Adrenal gland (tissue), 12 donors: ENCODE results near the gene MAPK13. TPM values are rescaled to one million over a fixed set of nuclear protein-coding genes. Genes with fewer than 3 reads are reported as not detected.

Experiments
- DNase-seq, 7 donors: peaks; one replicate each; pipeline ENCODE4 v3.0.0-alpha.2; 2019 to 2020
- H3K27ac ChIP-seq, 5 donors: fragments of 200-600 bp; sonication (generic) in 4 of 5; 1 replicate in 3 of 5; 2 replicates in 2 of 5; pipeline versions ENCODE4 v1.5.1 to v1.8.0; 2016 to 2020; ENCODE audit warnings: mild to moderate bottlenecking in 1 of 5
- H3K27me3 ChIP-seq: fragments of 200-600 bp; 2 replicates; pipeline ENCODE4 v1.8.0; 2021
- H3K36me3 ChIP-seq, 2 donors: fragments of 200-600 bp; replicated peaks in 1 of 2; 1 replicate in 1 of 2; 2 replicates in 1 of 2; pipeline versions ENCODE4 v1.5.1 to v1.8.0; 2018 to 2022
- H3K4me1 ChIP-seq, 2 donors: fragments of 200-600 bp; replicated peaks in 1 of 2; 1 replicate in 1 of 2; 2 replicates in 1 of 2; pipeline versions ENCODE4 v1.5.1 to v1.8.0; 2018 to 2021
- H3K4me3 ChIP-seq, 4 donors: fragments of 200-600 bp; sonication (generic) in 3 of 4; one replicate each; pipeline ENCODE4 v1.5.1; 2016 to 2018
- H3K9me3 ChIP-seq, 3 donors: fragments of 200-600 bp; sonication (generic) in 1 of 3; replicated peaks in 1 of 3; 1 replicate in 2 of 3; 2 replicates in 1 of 3; pipeline versions ENCODE4 v1.5.1 to v1.8.0; 2016 to 2021
- CTCF ChIP-seq, 6 experiments: fragments of 450-650 bp in 4 of 6; fragments of 200-600 bp in 2 of 6; sonication (generic) in 1 of 6; IDR thresholded peaks; 1 replicate in 5 of 6; 2 replicates in 1 of 6; pipeline versions ENCODE4 v1.5.1 to v1.8.0; 2016 to 2021; ENCODE audit warnings: antibody characterized with exemption in 6 of 6, mild to moderate bottlenecking in 2 of 6, moderate library complexity in 1 of 6
- POLR2A ChIP-seq, 2 donors: fragments of 450-650 bp; IDR thresholded peaks; one replicate each; pipeline ENCODE4 v1.6.1; 2017; ENCODE audit warnings: antibody characterized with exemption in 2 of 2, mild to moderate bottlenecking in 2 of 2, moderate library complexity in 1 of 2
- WGBS, 4 donors: extraction: QIAGEN DNeasy Blood & Tissue Kit in 2 of 4; methylation state at CpG; one replicate each; pipeline versions ENCODE4 v1.1.5 to v1.1.7; 2013 to 2017; 5-methylcytosine and 5-hydroxymethylcytosine counted together
- intact Hi-C, 2 donors: fragments of 100-400 bp; cut with DNase I; formaldehyde crosslinking; loops; one replicate each; pipeline versions ENCODE4 v1.14.1 to v1.15.0; 2022 to 2023
- polyA plus RNA-seq, 3 donors: library from polyadenylated mRNA; stranded (reverse); fragments of 200-250 nt in 2 of 3; fragments of 350-450 nt in 1 of 3; fragmentation: Illumina TruSeq in 1 of 3; extraction: RNeasy Lipid Tissue Mini Kit (QIAGEN cat#74804) in 1 of 3; gene quantifications; one replicate each; pipeline ENCODE4 v1.2.3, GENCODE V29; 2013 to 2014
- total RNA-seq, 9 donors: library from RNA; depleted of rRNA in 4 of 9; stranded (reverse); fragments of >200 nt in 4 of 9; fragments of 120-200 nt in 1 of 9; fragmentation: NEBNext Ultra II Directional in 1 of 9; extraction: Animal tissue kit (Norgen Biotek cat#: 25700) in 1 of 9; gene quantifications; one replicate each; pipeline versions ENCODE4 v1.1.0 to v1.2.4, GENCODE V29; 2013 to 2023
- donor health status: healthy with polysubstance abuse.
- donor health status: Bipolar disorder and iron deficiency.
- donor health status: DM: yes; HTN: yes; CAD: no.
- donor health status: DM: no; HTN: no; CAD: no.
- donor health status: DM: no; HTN: no; CAD: no.
- donor health status: DM: yes; HTN: yes; CAD: no.

Gene MAPK13
- total and polyA plus RNA-seq, 12 donors, result 30.0 to 148 (median 83.4) TPM

- H3K27ac ChIP-seq, result no peak overlapping the region
- H3K9me3 ChIP-seq, result no peaks in the 10 kb centered on the region
- H3K27me3 ChIP-seq, result no peaks in the 10 kb centered on the region
- 85 to 96% (median 92%) methylated on average over 4 of the region's 4 CpGs for WGBS, 4 donors
- TF ChIP-seq POLR2A (IDR thresholded peaks at IDR 0.05), result no peak
- no peak for TF ChIP-seq CTCF (IDR thresholded peaks at IDR 0.05)
- peaks cover 0 to 41% of the 10 kb centered on the region in 2 donors for H3K36me3 ChIP-seq
- H3K4me3 ChIP-seq, result no peak overlapping the region
- intact Hi-C loops, result no loop called here
- no peak for DNase-seq
- no peaks in the 10 kb centered on the region for H3K4me1 ChIP-seq
Measured at GRCh38 chr6:36110863-36111262, 19.4 kb upstream of the MAPK13 start.

DNA sequence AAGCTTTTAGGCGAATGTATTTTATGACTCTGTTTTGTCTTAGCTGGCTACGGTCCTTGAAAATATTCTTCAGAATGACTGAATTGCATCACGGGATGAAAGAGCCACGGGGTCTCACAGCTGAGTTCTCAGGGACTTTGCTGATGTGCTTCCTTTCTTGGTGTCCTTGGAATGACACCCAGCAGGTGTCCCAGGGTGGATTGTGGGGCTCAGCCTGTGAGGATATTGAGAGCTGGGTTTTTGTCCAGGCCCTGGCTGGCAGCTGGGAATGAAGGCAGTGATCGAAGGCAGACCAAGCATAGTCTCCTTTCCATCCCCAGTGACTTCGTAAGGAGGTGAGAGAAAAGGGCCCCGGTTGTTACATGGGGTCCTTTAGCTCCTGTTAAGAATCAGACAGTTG lies 18.8 kb upstream of the MAPK13 start:
- Histone ChIP-seq H3K4me3 (no peak overlapping the region), H3K4me1 (no peaks in the 10 kb centered on the region), H3K27me3 (no peaks in the 10 kb centered on the region), H3K27ac (no peak overlapping the region), H3K9me3 (no peaks in the 10 kb centered on the region), H3K36me3 (peaks cover 0 to 41% of the 10 kb centered on the region in 2 donors)
- intact Hi-C loops, result no loop called here
- no peak for DNase-seq
- no peak for TF ChIP-seq CTCF (IDR thresholded peaks at IDR 0.05)
- no peak for TF ChIP-seq POLR2A (IDR thresholded peaks at IDR 0.05)
- 83 to 93% (median 86%) methylated on average over 6 to 7 of the region's 7 CpGs for WGBS, 4 donors

DNA sequence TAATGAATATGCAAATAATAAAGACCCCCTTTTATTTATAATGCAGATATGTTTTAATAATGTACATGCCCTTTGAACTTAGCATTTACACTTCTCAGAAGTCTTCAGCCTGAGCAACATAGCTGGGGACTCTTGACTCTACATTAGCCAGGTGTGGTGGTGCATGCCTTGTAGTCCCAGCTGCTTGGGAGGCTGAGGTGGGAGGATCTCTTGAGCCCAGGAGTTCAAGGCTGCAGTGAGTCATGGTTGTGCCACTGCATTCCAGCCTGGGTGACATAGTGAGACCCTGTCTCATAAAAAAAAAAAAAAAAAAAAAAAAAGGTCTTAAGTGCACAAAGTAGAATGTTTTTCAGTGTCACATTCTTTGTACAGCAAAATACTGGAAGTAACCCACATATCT lies 17.3 kb upstream of the MAPK13 start:
- no peaks in the 10 kb centered on the region for H3K4me1 ChIP-seq
- intact Hi-C loops, result no loop called here
- no peaks in the 10 kb centered on the region for H3K9me3 ChIP-seq
- TF ChIP-seq CTCF (IDR thresholded peaks at IDR 0.05) (no peak), POLR2A (IDR thresholded peaks at IDR 0.05) (no peak)
- no peaks in the 10 kb centered on the region for H3K27me3 ChIP-seq
- H3K4me3 ChIP-seq, result no peak overlapping the region
- H3K27ac ChIP-seq, result no peak overlapping the region
- peak in 1 of 7 donors; percentile 39 for DNase-seq
- peaks cover 0 to 32% of the 10 kb centered on the region in 2 donors for H3K36me3 ChIP-seq

DNA sequence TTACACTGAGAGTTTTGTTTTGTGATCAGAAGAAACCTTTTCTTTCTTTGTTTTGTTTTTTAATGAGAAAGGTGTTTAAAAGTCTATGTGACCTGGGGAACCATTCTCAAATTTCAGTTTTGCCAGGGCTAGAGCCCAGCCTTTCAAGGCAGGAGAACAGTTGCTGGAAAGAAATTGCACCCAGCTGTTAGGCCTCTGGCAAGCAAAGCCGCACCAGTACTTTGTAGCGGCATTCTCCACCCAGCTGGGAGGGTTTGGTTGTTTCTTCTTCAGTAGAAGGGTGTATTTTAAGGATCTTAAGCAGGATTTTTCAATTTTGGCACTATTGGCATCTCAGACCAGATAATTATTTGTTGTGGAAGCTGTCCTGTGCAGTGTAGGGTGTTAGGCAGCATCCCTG lies 16.6 kb upstream of the MAPK13 start:
- DNase-seq, result no peak
- 88 to 95% (median 91%) methylated on average over 2 of the region's 2 CpGs for WGBS, 4 donors
- H3K4me1 ChIP-seq, result no peaks in the 10 kb centered on the region
- H3K27ac ChIP-seq, result no peak overlapping the region
- H3K36me3 ChIP-seq, result peaks cover 0 to 25% of the 10 kb centered on the region in 2 donors
- no peak overlapping the region for H3K4me3 ChIP-seq
- no peaks in the 10 kb centered on the region for H3K27me3 ChIP-seq
- intact Hi-C loops, result no loop called here
- no peaks in the 10 kb centered on the region for H3K9me3 ChIP-seq
- TF ChIP-seq POLR2A (IDR thresholded peaks at IDR 0.05) (no peak), CTCF (IDR thresholded peaks at IDR 0.05) (no peak)
